Suprapubic skin (tissue), 4 donors: ENCODE measurements around the gene CRB2. TPM values are rescaled to one million over a fixed set of nuclear protein-coding genes. Genes with fewer than 3 reads are reported as not detected.

Experiments used
- DNase-seq, 2 donors: peaks; one replicate each; pipeline ENCODE4 v3.0.0-alpha.2; 2019; ENCODE audit warnings: low spot score in 2 of 2
- H3K27ac ChIP-seq: fragments of 200-600 bp; sonication (generic); one replicate; pipeline ENCODE4 v1.5.1; 2019
- H3K27me3 ChIP-seq: fragments of 200-600 bp; sonication (generic); one replicate; pipeline ENCODE4 v1.5.1; 2019
- H3K36me3 ChIP-seq: fragments of 200-600 bp; sonication (generic); one replicate; pipeline ENCODE4 v1.5.1; 2019
- H3K4me1 ChIP-seq: fragments of 200-600 bp; sonication (generic); one replicate; pipeline ENCODE4 v1.5.1; 2019
- H3K4me3 ChIP-seq: fragments of 200-600 bp; sonication (generic); one replicate; pipeline ENCODE4 v1.5.1; 2019; ENCODE audit warnings: mild to moderate bottlenecking
- H3K9me3 ChIP-seq: fragments of 200-600 bp; sonication (generic); one replicate; pipeline ENCODE4 v1.5.1; 2019
- EP300 ChIP-seq: sonication (generic); formaldehyde crosslinking; IDR thresholded peaks from one replicate; pipeline ENCODE4 v1.6.1; 2017; ENCODE audit warnings: antibody characterized with exemption
- POLR2A ChIP-seq, 2 donors: fragments of 450-650 bp; IDR thresholded peaks; one replicate each; pipeline ENCODE4 v1.6.1; 2017; ENCODE audit warnings: antibody characterized with exemption in 2 of 2, mild to moderate bottlenecking in 2 of 2, moderate library complexity in 2 of 2
- POLR2AphosphoS5 ChIP-seq, 3 donors: sonication (generic); formaldehyde crosslinking; IDR thresholded peaks; one replicate each; pipeline ENCODE4 v1.6.1; 2017; ENCODE audit warnings: antibody characterized with exemption in 3 of 3
- WGBS: methylation state at CpG from one replicate; pipeline ENCODE4 v1.1.5; 2018; 5-methylcytosine and 5-hydroxymethylcytosine counted together
- total RNA-seq, 4 donors: library from RNA; depleted of rRNA; stranded (reverse); fragments of >200 nt; gene quantifications; one replicate each; pipeline ENCODE4 v1.1.0, GENCODE V29; 2016
- TF ChIP-seq, protein P1 (sequence below), 2 donors: fragments of 200-600 bp in 1 of 2; fragments of 450-650 bp in 1 of 2; sonication (generic) in 1 of 2; IDR thresholded peaks; one replicate each; pipeline ENCODE4 v1.5.1; 2016 to 2019; ENCODE audit warnings: antibody characterized with exemption in 2 of 2, mild to moderate bottlenecking in 1 of 2, moderate library complexity in 1 of 2

The CRB2 gene
- total RNA-seq, 4 donors from 2014 or later: not detected

DNA sequence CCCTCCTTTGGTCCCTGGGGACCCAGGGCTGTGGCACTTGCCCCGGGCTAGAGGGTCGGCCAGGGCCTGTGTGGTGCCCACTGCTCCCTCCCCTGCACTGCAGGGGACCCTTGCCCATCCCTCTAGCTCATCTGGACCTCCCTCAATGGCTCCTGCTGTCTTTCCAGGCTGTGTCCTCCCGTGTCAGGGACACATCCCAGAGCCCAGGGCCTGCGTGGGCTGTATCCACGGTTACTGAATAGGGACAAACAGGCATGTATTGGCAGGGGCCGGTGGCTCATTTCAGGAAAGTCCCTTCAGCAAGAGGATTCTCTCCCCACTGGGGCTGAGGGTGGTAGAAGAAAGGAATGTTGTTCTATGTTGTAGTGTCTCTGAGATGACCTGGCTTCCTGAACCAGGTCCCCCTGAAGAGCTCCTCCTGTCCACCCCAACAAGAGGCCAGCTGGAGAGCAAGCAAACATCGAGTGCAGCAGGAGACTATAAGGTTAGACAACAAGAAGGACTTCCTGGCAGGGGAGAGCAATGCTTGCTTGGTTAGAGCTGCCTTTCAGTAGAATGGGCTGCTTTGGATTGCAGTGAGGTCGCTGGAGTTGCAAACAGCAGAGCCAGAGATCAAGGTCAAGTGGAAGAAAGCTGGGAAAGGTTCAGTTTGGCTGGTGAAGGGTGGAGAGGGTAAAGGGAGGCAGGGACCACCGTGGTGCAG, 1.0 kb upstream of the CRB2 start:
- no peak overlapping the region for H3K4me3 ChIP-seq
- no peak for DNase-seq
- peaks cover 12% of the 10 kb centered on the region for H3K27me3 ChIP-seq
- TF ChIP-seq POLR2AphosphoS5 (IDR thresholded peaks at IDR 0.05) (no peak), POLR2A (IDR thresholded peaks at IDR 0.05) (no peak), EP300 (no peak)
- TF ChIP-seq, protein P1, sequence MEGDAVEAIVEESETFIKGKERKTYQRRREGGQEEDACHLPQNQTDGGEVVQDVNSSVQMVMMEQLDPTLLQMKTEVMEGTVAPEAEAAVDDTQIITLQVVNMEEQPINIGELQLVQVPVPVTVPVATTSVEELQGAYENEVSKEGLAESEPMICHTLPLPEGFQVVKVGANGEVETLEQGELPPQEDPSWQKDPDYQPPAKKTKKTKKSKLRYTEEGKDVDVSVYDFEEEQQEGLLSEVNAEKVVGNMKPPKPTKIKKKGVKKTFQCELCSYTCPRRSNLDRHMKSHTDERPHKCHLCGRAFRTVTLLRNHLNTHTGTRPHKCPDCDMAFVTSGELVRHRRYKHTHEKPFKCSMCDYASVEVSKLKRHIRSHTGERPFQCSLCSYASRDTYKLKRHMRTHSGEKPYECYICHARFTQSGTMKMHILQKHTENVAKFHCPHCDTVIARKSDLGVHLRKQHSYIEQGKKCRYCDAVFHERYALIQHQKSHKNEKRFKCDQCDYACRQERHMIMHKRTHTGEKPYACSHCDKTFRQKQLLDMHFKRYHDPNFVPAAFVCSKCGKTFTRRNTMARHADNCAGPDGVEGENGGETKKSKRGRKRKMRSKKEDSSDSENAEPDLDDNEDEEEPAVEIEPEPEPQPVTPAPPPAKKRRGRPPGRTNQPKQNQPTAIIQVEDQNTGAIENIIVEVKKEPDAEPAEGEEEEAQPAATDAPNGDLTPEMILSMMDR (IDR thresholded peaks at IDR 0.05): no peak
- 32% methylated on average over 8 of the region's 9 CpGs for WGBS
- no peak overlapping the region for H3K27ac ChIP-seq
- H3K4me1 ChIP-seq: peaks cover 8% of the 10 kb centered on the region
- H3K9me3 ChIP-seq: no peaks in the 10 kb centered on the region
- H3K36me3 ChIP-seq: no peaks in the 10 kb centered on the region

DNA sequence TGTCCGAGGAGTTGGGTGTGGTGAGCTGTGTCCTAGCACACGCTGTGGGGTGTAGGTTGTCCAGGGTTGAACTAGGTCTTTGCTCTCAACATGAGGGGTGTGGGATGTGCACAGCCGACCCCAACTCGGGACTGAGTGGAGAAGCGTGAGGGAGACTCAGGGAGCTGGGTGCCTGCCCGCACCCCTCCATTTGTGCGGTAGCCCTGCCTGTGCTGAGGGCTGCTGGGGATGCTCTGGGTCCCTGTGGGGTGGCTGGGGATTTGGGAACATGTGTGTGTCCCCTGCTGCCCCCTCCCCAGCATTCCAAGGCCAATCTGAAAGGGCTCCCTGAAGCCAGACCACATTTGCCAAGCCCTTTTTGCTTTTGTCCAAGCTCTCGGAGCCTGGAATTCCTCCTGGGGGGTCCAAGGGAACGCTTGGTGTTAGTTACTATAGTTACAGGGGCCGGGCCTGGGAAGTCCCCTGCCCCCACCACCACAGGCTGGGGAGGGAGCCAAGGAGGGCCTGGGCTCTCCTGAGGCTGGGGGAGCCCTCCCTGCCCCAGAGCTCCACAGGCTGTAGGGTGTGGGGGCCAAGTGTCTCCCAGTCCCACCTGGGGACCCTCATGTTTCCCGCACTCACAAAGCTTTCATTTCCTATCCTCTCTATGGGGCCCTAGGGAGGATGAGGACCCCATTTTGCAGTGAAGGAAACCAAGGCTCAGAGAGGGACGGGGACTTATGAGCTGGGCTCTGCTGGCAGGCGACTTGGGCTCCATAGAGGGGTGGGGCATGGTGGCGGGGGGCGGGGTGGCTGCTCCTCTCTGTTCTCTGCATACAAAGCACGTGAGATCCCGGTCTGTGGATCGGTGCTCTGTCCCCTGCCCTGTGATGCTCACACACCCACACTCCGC, 1.1 kb downstream of the CRB2 start:
- 47% methylated on average over 8 of the region's 19 CpGs for WGBS
- Histone ChIP-seq H3K27me3 (peaks cover 16% of the 10 kb centered on the region), H3K36me3 (no peaks in the 10 kb centered on the region), H3K4me3 (no peak overlapping the region), H3K27ac (no peak overlapping the region), H3K9me3 (no peaks in the 10 kb centered on the region), H3K4me1 (peaks cover 6% of the 10 kb centered on the region)
- TF ChIP-seq EP300 (no peak), POLR2A (IDR thresholded peaks at IDR 0.05) (no peak), POLR2AphosphoS5 (IDR thresholded peaks at IDR 0.05) (no peak)
- TF ChIP-seq, protein P1 (IDR thresholded peaks at IDR 0.05): no peak
- no peak for DNase-seq

DNA sequence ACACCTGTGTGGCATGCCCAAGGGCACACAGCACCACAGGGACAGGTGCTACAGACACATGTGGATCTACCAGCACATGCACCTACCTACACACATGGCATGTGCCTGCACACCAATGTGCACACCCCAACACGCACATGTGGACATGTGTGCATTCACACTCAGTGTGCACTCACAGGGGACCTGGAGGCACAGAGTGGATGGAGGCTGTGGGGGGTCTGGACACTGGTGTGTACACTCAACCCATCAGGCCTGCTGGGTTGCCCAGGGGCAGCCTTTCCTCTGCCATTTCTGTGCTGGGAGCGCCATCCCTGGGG, 1.7 kb downstream of the CRB2 start:
- Histone ChIP-seq H3K36me3 (no peaks in the 10 kb centered on the region), H3K4me1 (peaks cover 6% of the 10 kb centered on the region), H3K9me3 (no peaks in the 10 kb centered on the region), H3K4me3 (no peak overlapping the region), H3K27me3 (peaks cover 21% of the 10 kb centered on the region), H3K27ac (no peak overlapping the region)
- no peak for TF ChIP-seq POLR2A (IDR thresholded peaks at IDR 0.05)
- no peak for TF ChIP-seq EP300
- TF ChIP-seq POLR2AphosphoS5 (IDR thresholded peaks at IDR 0.05): no peak
- TF ChIP-seq, protein P1 (IDR thresholded peaks at IDR 0.05): no peak
- no peak for DNase-seq
- no CpG with 5 or more reads among the region's 2 CpGs for WGBS

DNA sequence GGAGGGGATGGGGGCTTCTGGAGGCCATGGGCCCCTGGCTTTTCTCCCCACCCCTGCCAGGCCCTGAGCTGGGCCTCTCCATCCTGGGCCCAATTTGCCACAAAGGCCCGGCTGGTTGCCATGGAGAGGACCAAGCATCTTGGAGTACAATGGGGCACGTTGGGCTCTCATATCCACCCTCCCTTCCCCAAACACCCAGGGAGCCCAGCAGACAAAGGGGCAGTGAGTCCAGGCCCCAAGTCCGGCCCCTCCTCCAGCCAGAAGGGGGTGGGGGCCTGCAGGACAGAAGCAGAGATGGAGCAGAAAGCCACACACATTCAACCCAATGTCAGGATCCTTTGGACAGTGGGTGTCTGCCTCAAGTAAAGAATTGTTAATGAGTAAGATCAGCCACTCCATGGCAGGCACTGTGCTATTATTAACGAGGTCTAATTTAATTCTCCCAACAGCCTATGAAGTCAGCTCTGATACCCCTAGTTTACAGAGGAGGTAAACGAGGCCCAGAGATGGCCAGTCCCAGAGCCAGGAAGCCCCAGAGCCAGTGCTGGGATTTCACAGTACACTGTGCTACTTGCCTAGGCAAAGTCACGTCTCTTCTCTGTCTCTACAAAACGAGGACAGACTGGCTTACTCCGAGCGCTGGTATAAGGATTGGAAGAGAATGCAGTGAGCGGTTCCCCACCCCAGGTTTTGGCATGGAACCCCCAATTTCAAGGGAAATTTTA, 2.3 kb downstream of the CRB2 start:
- WGBS: 85% methylated on average over 9 of the region's 10 CpGs
- TF ChIP-seq POLR2AphosphoS5 (IDR thresholded peaks at IDR 0.05) (no peak), EP300 (no peak), POLR2A (IDR thresholded peaks at IDR 0.05) (no peak)
- TF ChIP-seq, protein P1 (IDR thresholded peaks at IDR 0.05): no peak
- no peak overlapping the region for H3K4me3 ChIP-seq

More for the DNA sequence above, 2.3 kb downstream of the CRB2 start:
- H3K27ac ChIP-seq: no peak overlapping the region
- no peaks in the 10 kb centered on the region for H3K36me3 ChIP-seq
- DNase-seq: no peak
- no peaks in the 10 kb centered on the region for H3K9me3 ChIP-seq
- peaks cover 22% of the 10 kb centered on the region for H3K27me3 ChIP-seq
- H3K4me1 ChIP-seq: peaks cover 6% of the 10 kb centered on the region
